Measurements from ENCODE around the gene SLC1A5.

DNA sequence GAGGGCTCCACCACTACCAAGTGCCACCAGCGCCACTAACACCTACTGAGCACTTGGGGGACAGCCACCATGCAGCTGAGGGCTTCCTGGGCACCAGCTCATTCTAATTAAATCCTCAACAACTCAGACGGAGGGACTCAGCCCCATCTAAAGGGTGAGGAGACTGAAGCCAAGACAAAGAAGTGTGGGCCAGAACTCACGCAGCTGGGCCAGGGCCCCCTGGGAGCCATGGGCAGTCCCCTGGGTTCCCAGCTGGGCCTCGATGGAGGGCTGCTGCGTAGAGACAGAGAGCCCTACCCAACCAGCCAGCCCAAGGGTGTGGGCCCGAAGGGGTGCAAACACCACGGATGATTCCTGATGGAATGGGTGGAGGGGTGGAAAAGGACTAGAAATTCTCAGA, 58.7 kb downstream of the SLC1A5 start:
- no peak for TF ChIP-seq POLR2A (IDR thresholded peaks at IDR 0.05)
- TF ChIP-seq, protein P1, sequence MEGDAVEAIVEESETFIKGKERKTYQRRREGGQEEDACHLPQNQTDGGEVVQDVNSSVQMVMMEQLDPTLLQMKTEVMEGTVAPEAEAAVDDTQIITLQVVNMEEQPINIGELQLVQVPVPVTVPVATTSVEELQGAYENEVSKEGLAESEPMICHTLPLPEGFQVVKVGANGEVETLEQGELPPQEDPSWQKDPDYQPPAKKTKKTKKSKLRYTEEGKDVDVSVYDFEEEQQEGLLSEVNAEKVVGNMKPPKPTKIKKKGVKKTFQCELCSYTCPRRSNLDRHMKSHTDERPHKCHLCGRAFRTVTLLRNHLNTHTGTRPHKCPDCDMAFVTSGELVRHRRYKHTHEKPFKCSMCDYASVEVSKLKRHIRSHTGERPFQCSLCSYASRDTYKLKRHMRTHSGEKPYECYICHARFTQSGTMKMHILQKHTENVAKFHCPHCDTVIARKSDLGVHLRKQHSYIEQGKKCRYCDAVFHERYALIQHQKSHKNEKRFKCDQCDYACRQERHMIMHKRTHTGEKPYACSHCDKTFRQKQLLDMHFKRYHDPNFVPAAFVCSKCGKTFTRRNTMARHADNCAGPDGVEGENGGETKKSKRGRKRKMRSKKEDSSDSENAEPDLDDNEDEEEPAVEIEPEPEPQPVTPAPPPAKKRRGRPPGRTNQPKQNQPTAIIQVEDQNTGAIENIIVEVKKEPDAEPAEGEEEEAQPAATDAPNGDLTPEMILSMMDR (IDR thresholded peaks at IDR 0.05), result no peak
